Lower lobe of right lung (tissue), 2 donors: ENCODE results near the gene NCR2. TPM values are rescaled to one million over a fixed set of nuclear protein-coding genes. Genes with fewer than 3 reads are reported as not detected.

Experiments used
- ATAC-seq, 2 donors: fragments of 200-7000 bp; cut with Tn5 transposase; one replicate each; pipeline ENCODE4 v1.9.1; 2020 to 2022; ENCODE audit warnings: mild to moderate bottlenecking in 2 of 2, moderate library complexity in 2 of 2
- DNase-seq: peaks from one replicate; pipeline ENCODE4 v3.0.0-alpha.2; 2020
- H3K27ac ChIP-seq: fragments of 200-600 bp; one replicate; pipeline ENCODE4 v1.8.0; 2022
- H3K27me3 ChIP-seq: fragments of 200-600 bp; one replicate; pipeline ENCODE4 v1.8.0; 2022; ENCODE audit warnings: low read depth
- H3K36me3 ChIP-seq: fragments of 200-600 bp; one replicate; pipeline ENCODE4 v1.8.0; 2022; ENCODE audit warnings: mild to moderate bottlenecking
- H3K4me1 ChIP-seq: fragments of 200-600 bp; one replicate; pipeline ENCODE4 v1.8.0; 2022
- H3K4me3 ChIP-seq: fragments of 200-600 bp; one replicate; pipeline ENCODE4 v1.8.0; 2022; ENCODE audit warnings: mild to moderate bottlenecking
- H3K9me3 ChIP-seq: fragments of 200-600 bp; one replicate; pipeline ENCODE4 v1.8.0; 2022
- CTCF ChIP-seq: fragments of 200-600 bp; IDR thresholded peaks from one replicate; pipeline ENCODE4 v1.8.0; 2022; ENCODE audit warnings: antibody characterized with exemption, mild to moderate bottlenecking
- intact Hi-C: fragments of 100-400 bp; cut with DNase I; formaldehyde crosslinking; loops from one replicate; pipeline ENCODE4 v1.11.0; 2022
- total RNA-seq: library from RNA; stranded (reverse); fragmentation: NEBNext Ultra II Directional; extraction: Animal tissue kit (Norgen Biotek cat#: 25700); gene quantifications from one replicate; pipeline ENCODE4 v1.2.1, GENCODE V29; 2021
- donor health status: DM: no; HTN: yes; CAD: no; lungs with severe emphysema.

The NCR2 gene
- total RNA-seq, 1 donor from 2014 or later = not detected

GRCh38 chr6:41321183-41321582 lies 14.2 kb upstream of the NCR2 start:
- DNase-seq (no peak), ATAC-seq (no peak)
- intact Hi-C loops = no loop called here
- no peak overlapping the region for H3K4me3 ChIP-seq
- H3K4me1 ChIP-seq = peaks cover 14% of the 10 kb centered on the region
- peaks cover 14% of the 10 kb centered on the region for H3K27me3 ChIP-seq
- H3K27ac ChIP-seq = no peak overlapping the region
- no peaks in the 10 kb centered on the region for H3K36me3 ChIP-seq
- H3K9me3 ChIP-seq = no peaks in the 10 kb centered on the region
- no peak for TF ChIP-seq CTCF

- Histone ChIP-seq H3K36me3 (no peaks in the 10 kb centered on the region), H3K4me3 (no peak overlapping the region), H3K27ac (no peak overlapping the region), H3K27me3 (peaks cover 21% of the 10 kb centered on the region), H3K4me1 (no peaks in the 10 kb centered on the region), H3K9me3 (no peaks in the 10 kb centered on the region)
- intact Hi-C loops = no loop called here
- no peak for DNase-seq
- TF ChIP-seq CTCF = no peak
- no peak for ATAC-seq
Measured at GRCh38 chr6:41325446-41326066, 9.9 kb upstream of the NCR2 start.

- intact Hi-C loops = no loop called here
- ATAC-seq = no peak
- DNase-seq = no peak
- TF ChIP-seq CTCF = no peak
- no peaks in the 10 kb centered on the region for H3K9me3 ChIP-seq
- H3K4me1 ChIP-seq = no peaks in the 10 kb centered on the region
- H3K27me3 ChIP-seq = peaks cover 21% of the 10 kb centered on the region
- H3K4me3 ChIP-seq = no peak overlapping the region
- H3K27ac ChIP-seq = no peak overlapping the region
- H3K36me3 ChIP-seq = no peaks in the 10 kb centered on the region
Measured at GRCh38 chr6:41326092-41326491, 9.3 kb upstream of the NCR2 start.

GRCh38 chr6:41327177-41327576 lies 8.2 kb upstream of the NCR2 start:
- no peak overlapping the region for H3K4me3 ChIP-seq
- intact Hi-C loops = no loop called here
- ATAC-seq (no peak), DNase-seq (no peak)
- H3K4me1 ChIP-seq = no peaks in the 10 kb centered on the region
- H3K27me3 ChIP-seq = peaks cover 21% of the 10 kb centered on the region
- no peak for TF ChIP-seq CTCF
- H3K9me3 ChIP-seq = no peaks in the 10 kb centered on the region
- H3K27ac ChIP-seq = no peak overlapping the region
- no peaks in the 10 kb centered on the region for H3K36me3 ChIP-seq

GRCh38 chr6:41331401-41332150 lies 3.8 kb upstream of the NCR2 start:
- no peak for DNase-seq
- Histone ChIP-seq H3K27me3 (peaks cover 22% of the 10 kb centered on the region), H3K4me3 (no peak overlapping the region), H3K4me1 (no peaks in the 10 kb centered on the region), H3K9me3 (no peaks in the 10 kb centered on the region), H3K36me3 (no peaks in the 10 kb centered on the region), H3K27ac (no peak overlapping the region)
- intact Hi-C loops = no loop called here
- TF ChIP-seq CTCF = no peak
- ATAC-seq = no peak
